Nephron progenitor cell (in vitro differentiated cells): ENCODE results near the gene KIF26B.
A peak's percentile ranks its signal among the peaks of the same experiment; 100 is the strongest.

Experiments used
- DNase-seq: peaks from one replicate; pipeline ENCODE4 v3.0.0; 2021
- H3K27ac Mint-ChIP-seq: 2 replicates; pipeline ENCODE4 v1.8.0; 2021; ENCODE audit warnings: mild to moderate bottlenecking, moderate library complexity, mixed read lengths
- H3K27me3 Mint-ChIP-seq: 2 replicates; pipeline ENCODE4 v1.8.0; 2021; ENCODE audit warnings: mild to moderate bottlenecking, low read depth, mixed read lengths; ENCODE audit not compliant: poor library complexity
- H3K36me3 Mint-ChIP-seq: 2 replicates; pipeline ENCODE4 v1.8.0; 2021; ENCODE audit warnings: low read depth, mixed read lengths
- H3K4me1 Mint-ChIP-seq: 2 replicates; pipeline ENCODE4 v1.8.0; 2021; ENCODE audit warnings: mixed read lengths
- H3K4me3 Mint-ChIP-seq: 2 replicates; pipeline ENCODE4 v1.8.0; 2021; ENCODE audit warnings: mild to moderate bottlenecking, moderate library complexity, mixed read lengths
- H3K9me3 Mint-ChIP-seq: 2 replicates; pipeline ENCODE4 v1.8.0; 2021; ENCODE audit warnings: mild to moderate bottlenecking, moderate library complexity, mixed read lengths
- CTCF ChIP-seq: fragments of 200-600 bp; sonication (generic); IDR thresholded peaks from 2 replicates; pipeline ENCODE4 v1.5.0; 2021; ENCODE audit warnings: antibody characterized with exemption

The KIF26B gene

GRCh38 chr1:245577191-245578157, 422.7 kb downstream of the KIF26B start:
- DNase-seq: no peak
- TF ChIP-seq CTCF: no peak
- H3K4me1 Mint-ChIP-seq: peaks cover 75% of the 10 kb centered on the region
- peak overlapping the region; percentile 87 for H3K27ac Mint-ChIP-seq
- peaks cover 10% of the 10 kb centered on the region for H3K27me3 Mint-ChIP-seq
- no peaks in the 10 kb centered on the region for H3K36me3 Mint-ChIP-seq
- no peaks in the 10 kb centered on the region for H3K9me3 Mint-ChIP-seq
- H3K4me3 Mint-ChIP-seq: no peak overlapping the region

GRCh38 chr1:245578308-245578707, 423.5 kb downstream of the KIF26B start:
- Mint-ChIP-seq H3K27me3 (peaks cover 10% of the 10 kb centered on the region), H3K4me3 (no peak overlapping the region), H3K27ac (peak overlapping the region; percentile 57), H3K36me3 (no peaks in the 10 kb centered on the region), H3K4me1 (peaks cover 77% of the 10 kb centered on the region), H3K9me3 (no peaks in the 10 kb centered on the region)
- no peak for DNase-seq
- no peak for TF ChIP-seq CTCF

GRCh38 chr1:245578771-245579170, 424.0 kb downstream of the KIF26B start:
- no peak for TF ChIP-seq CTCF
- H3K27me3 Mint-ChIP-seq: peaks cover 10% of the 10 kb centered on the region
- no peaks in the 10 kb centered on the region for H3K9me3 Mint-ChIP-seq
- H3K27ac Mint-ChIP-seq: no peak overlapping the region
- peaks cover 4% of the 10 kb centered on the region for H3K36me3 Mint-ChIP-seq
- no peak for DNase-seq
- peaks cover 77% of the 10 kb centered on the region for H3K4me1 Mint-ChIP-seq
- no peak overlapping the region for H3K4me3 Mint-ChIP-seq

- H3K4me3 Mint-ChIP-seq: no peak overlapping the region
- H3K27ac Mint-ChIP-seq: no peak overlapping the region
- H3K27me3 Mint-ChIP-seq: peaks cover 10% of the 10 kb centered on the region
- no peak for DNase-seq
- H3K36me3 Mint-ChIP-seq: peaks cover 12% of the 10 kb centered on the region
- H3K9me3 Mint-ChIP-seq: no peaks in the 10 kb centered on the region
- H3K4me1 Mint-ChIP-seq: peaks cover 87% of the 10 kb centered on the region
- TF ChIP-seq CTCF: no peak
Measured at GRCh38 chr1:245579881-245580280, 425.1 kb downstream of the KIF26B start.

GRCh38 chr1:245580651-245581050, 425.9 kb downstream of the KIF26B start:
- H3K36me3 Mint-ChIP-seq: peaks cover 12% of the 10 kb centered on the region
- H3K4me3 Mint-ChIP-seq: no peak overlapping the region
- H3K9me3 Mint-ChIP-seq: no peaks in the 10 kb centered on the region
- no peak overlapping the region for H3K27ac Mint-ChIP-seq
- no peak for TF ChIP-seq CTCF
- H3K27me3 Mint-ChIP-seq: peaks cover 10% of the 10 kb centered on the region
- DNase-seq: no peak
- H3K4me1 Mint-ChIP-seq: peaks cover 93% of the 10 kb centered on the region

GRCh38 chr1:245582026-245582425, 427.2 kb downstream of the KIF26B start:
- peaks cover 89% of the 10 kb centered on the region for H3K4me1 Mint-ChIP-seq
- no peak for DNase-seq
- H3K27ac Mint-ChIP-seq: no peak overlapping the region
- no peak for TF ChIP-seq CTCF
- peaks cover 10% of the 10 kb centered on the region for H3K27me3 Mint-ChIP-seq
- no peaks in the 10 kb centered on the region for H3K9me3 Mint-ChIP-seq
- H3K4me3 Mint-ChIP-seq: no peak overlapping the region
- peaks cover 14% of the 10 kb centered on the region for H3K36me3 Mint-ChIP-seq
